GM12878 (cell line): Measurements from ENCODE around the gene MYG1. TPM values are rescaled to one million over a fixed set of nuclear protein-coding genes. Genes with fewer than 3 reads are reported as not detected.
A peak's percentile ranks its signal among the peaks of the same experiment; 100 is the strongest.

Experiments
- ATAC-seq: fragments of 200-7000 bp; cut with Tn5 transposase; 3 replicates; pipeline ENCODE4 v1.9.1; 2020; ENCODE audit warnings: mild to moderate bottlenecking, moderate library complexity
- BruUV-seq: library from RNA; stranded (reverse); fragments of 400-500 nt; replicated peaks from 2 replicates; lab custom pipeline; 2021; lab: Mats Ljungman, UMichigan
- CTCF ChIA-PET: fragments of 300-600 bp; sonication (Branson Sonifier 250); formaldehyde crosslinking; extraction: SDS; loops from one replicate; lab custom pipeline; 2021; ENCODE audit warnings: inconsistent platforms; lab: Yijun Ruan, JAX
- POLR2A ChIA-PET: fragments of 350-600 bp; formaldehyde crosslinking; extraction: SDS; loops from one replicate; lab custom pipeline; 2021; ENCODE audit warnings: inconsistent platforms; lab: Charles Lee
- RAD21 ChIA-PET: fragments of 300-600 bp; sonication (Branson Sonifier 250); formaldehyde crosslinking; loops from one replicate; lab custom pipeline; 2023; ENCODE audit warnings: antibody characterized with exemption; ENCODE audit not compliant: unreplicated experiment; lab: Charles Lee
- SMC1A ChIA-PET: fragments of 300-600 bp; sonication (Branson Sonifier 250); formaldehyde crosslinking; loops from one replicate; lab custom pipeline; 2023; ENCODE audit not compliant: unreplicated experiment, uncharacterized antibody; lab: Charles Lee
- DNase-seq: peaks from one replicate; pipeline ENCODE4 v3.0.0-alpha.2; 2011; ENCODE audit warnings: low read depth, low spot score
- FAIRE-seq: peaks from 3 replicates; lab custom pipeline; 2011; peaks lifted over from hg19 to GRCh38; lab: Jason Lieb, UNC
- H2AFZ ChIP-seq: 2 replicates; pipeline ENCODE4 v1.6.0; 2011; ENCODE audit warnings: low read depth, low read length, control low read depth; ENCODE audit not compliant: control insufficient read depth
- H3K27ac ChIP-seq: 2 replicates; pipeline ENCODE4 v1.5.1; 2011; ENCODE audit warnings: control low read depth; ENCODE audit not compliant: control insufficient read depth, insufficient read depth
- H3K27me3 ChIP-seq, 2 experiments: replicated peaks in 1 of 2; 2 replicates each; pipeline versions ENCODE4 v1.6.0 to v1.6.1; 2011; ENCODE audit warnings: low read length in 1 of 2; ENCODE audit not compliant: control insufficient read depth in 2 of 2, insufficient read depth in 2 of 2
- H3K36me3 ChIP-seq, 2 experiments: 2 replicates each; pipeline ENCODE4 v1.5.1; 2011; ENCODE audit warnings: low read length in 1 of 2; ENCODE audit not compliant: control insufficient read depth in 2 of 2, insufficient read depth in 2 of 2
- H3K4me1 ChIP-seq: 2 replicates; pipeline ENCODE4 v1.6.1; 2011; ENCODE audit warnings: mild to moderate bottlenecking, low read length, moderate library complexity, mixed read lengths; ENCODE audit not compliant: control insufficient read depth, insufficient read depth
- H3K4me2 ChIP-seq: 2 replicates; pipeline ENCODE4 v1.6.0; 2011; ENCODE audit warnings: control low read depth; ENCODE audit not compliant: control insufficient read depth, insufficient read depth
- H3K4me3 ChIP-seq: fragments of 200-600 bp; sonication (generic); 2 replicates; pipeline ENCODE4 v1.5.1; 2016
- H3K79me2 ChIP-seq: 2 replicates; pipeline ENCODE4 v1.6.0; 2011; ENCODE audit warnings: low read length; ENCODE audit not compliant: control insufficient read depth, insufficient read depth
- H3K9ac ChIP-seq: 2 replicates; pipeline ENCODE4 v1.8.0; 2011; ENCODE audit warnings: low read length, control low read depth, mixed read lengths; ENCODE audit not compliant: control insufficient read depth, insufficient read depth
- H3K9me3 ChIP-seq: replicated peaks from 3 replicates; pipeline ENCODE4 v1.5.1; 2011; ENCODE audit warnings: mild to moderate bottlenecking, low read length; ENCODE audit not compliant: control insufficient read depth, insufficient read depth
- H4K20me1 ChIP-seq: 2 replicates; pipeline ENCODE4 v1.6.0; 2011; ENCODE audit not compliant: control insufficient read depth, insufficient read depth
- NFYB ChIP-seq: IDR thresholded peaks from 2 replicates; pipeline ENCODE4 v1.6.1; 2011; ENCODE audit warnings: low read depth, mild to moderate bottlenecking, low read length, improper control_type of control experiment, moderate library complexity; ENCODE audit not compliant: insufficient read depth
- WGBS: methylation state at CpG from one replicate; pipeline ENCODE4 v1.1.6; 2016; ENCODE audit warnings: low lambda C conversion rate; ENCODE audit not compliant: insufficient replicate concordance, insufficient coverage; ENCODE audit errors: missing lambda C conversion rate; 5-methylcytosine and 5-hydroxymethylcytosine counted together
- in situ Hi-C: fragments of 300-500 bp; cut with MboI; formaldehyde crosslinking; loops from 9 replicates; pipeline ENCODE4 v1.14.3; 2018; ENCODE audit warnings: mixed read lengths
- intact Hi-C: fragments of 100-400 bp; cut with micrococcal nuclease; formaldehyde crosslinking; loops from one replicate; pipeline ENCODE4 v1.14.2; 2022; ENCODE audit not compliant: unreplicated experiment
- polyA plus RNA-seq, 11 experiments: library from polyadenylated mRNA; depleted of rRNA in 4 of 11; unstranded in 6 of 11; stranded (reverse) in 5 of 11; fragments of >200 nt; fragmentation: Nextera tagmentation in 4 of 11; fragmentation: Illumina TruSeq in 1 of 11; extraction: Ambion mirVana in 4 of 11; extraction: Trizol in 1 of 11; gene quantifications; 1 replicate in 1 of 11; 2 replicates in 10 of 11; pipeline versions ENCODE4 v1.2.1 to v1.2.3, GENCODE V29; 2011 to 2016; ENCODE audit warnings: inconsistent platforms in 2 of 11, missing spikeins in 2 of 11, low read depth in 1 of 11
- total RNA-seq, 4 experiments: library from RNA; depleted of rRNA in 3 of 4; stranded (reverse); fragments of >200 nt in 3 of 4; fragmentation: Illumina TruSeq in 1 of 4; extraction: Trizol in 1 of 4; gene quantifications; 2 replicates each; pipeline versions ENCODE4 v1.2.1 to v1.2.3, GENCODE V29; 2013 to 2021
- TF ChIP-seq, protein P1 (sequence below): fragments of 450-650 bp; IDR thresholded peaks from 2 replicates; pipeline ENCODE4 v1.6.1; 2018; ENCODE audit warnings: borderline replicate concordance, mild to moderate bottlenecking; ENCODE audit not compliant: partially characterized antibody

MYG1 gene
- total and polyA plus RNA-seq, 10 of the 15 experiments (the other 5 are each of a cell fraction or from before 2014, with no cell fraction given): 20.7 to 81.0 (median 49.4) TPM

DNA sequence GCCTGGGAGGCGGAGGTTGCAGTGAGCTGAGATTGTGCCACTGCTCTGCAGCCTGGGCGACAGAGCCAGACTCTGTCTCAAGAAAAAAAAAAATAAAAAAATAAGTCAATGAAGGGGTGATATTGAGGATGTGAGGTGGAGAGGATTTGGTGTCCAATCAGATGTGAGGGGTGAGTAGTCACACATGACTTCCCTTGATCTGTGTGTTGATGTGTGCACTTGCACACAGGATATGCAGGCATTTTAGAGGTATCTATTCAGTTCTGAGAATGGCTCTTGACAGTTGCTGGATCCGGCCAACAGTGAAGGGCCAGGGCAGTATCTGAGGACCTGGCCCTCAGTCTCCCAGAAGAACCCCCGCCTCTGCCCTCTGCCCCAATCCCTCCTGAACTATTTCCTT lies 44.5 kb downstream of the MYG1 start:
- CTCF ChIA-PET: interaction anchor here (0.5 to 7.5 kb wide), 18 partner anchors 8 to 848 kb away, joined by 3 to 240 read pairs (median 6); partner anchors contain the start of genes AAAS, ESPL1, SP1 and SP7
- H3K4me2 ChIP-seq: no peak overlapping the region
- intact Hi-C loops: no loop called here
- H3K9me3 ChIP-seq: no peaks in the 10 kb centered on the region
- RAD21 ChIA-PET: interaction anchor here (0.9 to 2.6 kb wide), 10 partner anchors 9 to 185 kb away, joined by 3 to 118 read pairs (median 10); partner anchors contain the start of genes AAAS, PFDN5 and TARBP2
- WGBS: 95% methylated on average over 4 of the region's 4 CpGs
- peaks cover 0 to 5% of the 10 kb centered on the region in 2 experiments; a peak in 1 of 4 replicates for H3K27me3 ChIP-seq
- no peak for ATAC-seq
- no TSS peak for BruUV-seq
- no peak overlapping the region for H3K9ac ChIP-seq
- H3K27ac ChIP-seq: no peak overlapping the region
- TF ChIP-seq, protein P1, sequence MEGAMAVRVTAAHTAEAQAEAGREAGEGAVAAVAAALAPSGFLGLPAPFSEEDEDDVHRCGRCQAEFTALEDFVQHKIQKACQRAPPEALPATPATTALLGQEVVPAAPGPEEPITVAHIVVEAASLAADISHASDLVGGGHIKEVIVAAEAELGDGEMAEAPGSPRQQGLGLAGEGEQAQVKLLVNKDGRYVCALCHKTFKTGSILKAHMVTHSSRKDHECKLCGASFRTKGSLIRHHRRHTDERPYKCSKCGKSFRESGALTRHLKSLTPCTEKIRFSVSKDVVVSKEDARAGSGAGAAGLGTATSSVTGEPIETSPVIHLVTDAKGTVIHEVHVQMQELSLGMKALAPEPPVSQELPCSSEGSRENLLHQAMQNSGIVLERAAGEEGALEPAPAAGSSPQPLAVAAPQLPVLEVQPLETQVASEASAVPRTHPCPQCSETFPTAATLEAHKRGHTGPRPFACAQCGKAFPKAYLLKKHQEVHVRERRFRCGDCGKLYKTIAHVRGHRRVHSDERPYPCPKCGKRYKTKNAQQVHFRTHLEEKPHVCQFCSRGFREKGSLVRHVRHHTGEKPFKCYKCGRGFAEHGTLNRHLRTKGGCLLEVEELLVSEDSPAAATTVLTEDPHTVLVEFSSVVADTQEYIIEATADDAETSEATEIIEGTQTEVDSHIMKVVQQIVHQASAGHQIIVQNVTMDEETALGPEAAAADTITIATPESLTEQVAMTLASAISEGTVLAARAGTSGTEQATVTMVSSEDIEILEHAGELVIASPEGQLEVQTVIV: no peak
- 0 out of 2 replicates have a peak, but pooled peaks have one; percentile 55 for TF ChIP-seq NFYB
- TF ChIP-seq, all 136 proteins: peak for 1
- Histone ChIP-seq H4K20me1 (no peaks in the 10 kb centered on the region), H3K4me3 (no peak overlapping the region), H3K79me2 (no peaks in the 10 kb centered on the region), H3K4me1 (peaks cover 5% of the 10 kb centered on the region), H2AFZ (no peak overlapping the region), H3K36me3 (no peaks in the 10 kb centered on the region)
- ChIA-PET SMC1A (interaction anchor here (1.5 to 4.2 kb wide), 6 partner anchors 8 to 130 kb away, joined by 4 to 123 read pairs (median 8); partner anchors contain the start of gene AAAS), POLR2A (interaction anchor here (0.6 to 3.4 kb wide), 3 partner anchors 10 to 175 kb away, joined by 3 to 41 read pairs (median 3); no protein-coding TSS in a partner anchor)
- DNase-seq: no peak
- FAIRE-seq: no peak
- in situ Hi-C loops: no loop called here
